GM18519 (cell line): ENCODE measurements around the gene ADGRF3.
"Not testable (repeated sequence)": the region's sequence is repeated elsewhere in the genome, so short reads cannot be mapped to it uniquely, and the experiment has no call there.

Experiments used
- ATAC-seq: cut with Tn5 transposase; IDR thresholded peaks from one replicate; pipeline ENCODE4 v1.9.1; 2021; ENCODE audit warnings: mild to moderate bottlenecking, moderate library complexity; ENCODE audit not compliant: unreplicated experiment, low FRiP score

The ADGRF3 gene

GRCh38 chr2:26324903-26325302 is 21.7 kb downstream of the ADGRF3 start:
- no peak for ATAC-seq

- ATAC-seq: not testable (repeated sequence)
Observed at GRCh38 chr2:26324479-26324878, 22.1 kb downstream of the ADGRF3 start.

- ATAC-seq: no peak
Observed at GRCh38 chr2:26318950-26319349, 27.6 kb downstream of the ADGRF3 start.

DNA sequence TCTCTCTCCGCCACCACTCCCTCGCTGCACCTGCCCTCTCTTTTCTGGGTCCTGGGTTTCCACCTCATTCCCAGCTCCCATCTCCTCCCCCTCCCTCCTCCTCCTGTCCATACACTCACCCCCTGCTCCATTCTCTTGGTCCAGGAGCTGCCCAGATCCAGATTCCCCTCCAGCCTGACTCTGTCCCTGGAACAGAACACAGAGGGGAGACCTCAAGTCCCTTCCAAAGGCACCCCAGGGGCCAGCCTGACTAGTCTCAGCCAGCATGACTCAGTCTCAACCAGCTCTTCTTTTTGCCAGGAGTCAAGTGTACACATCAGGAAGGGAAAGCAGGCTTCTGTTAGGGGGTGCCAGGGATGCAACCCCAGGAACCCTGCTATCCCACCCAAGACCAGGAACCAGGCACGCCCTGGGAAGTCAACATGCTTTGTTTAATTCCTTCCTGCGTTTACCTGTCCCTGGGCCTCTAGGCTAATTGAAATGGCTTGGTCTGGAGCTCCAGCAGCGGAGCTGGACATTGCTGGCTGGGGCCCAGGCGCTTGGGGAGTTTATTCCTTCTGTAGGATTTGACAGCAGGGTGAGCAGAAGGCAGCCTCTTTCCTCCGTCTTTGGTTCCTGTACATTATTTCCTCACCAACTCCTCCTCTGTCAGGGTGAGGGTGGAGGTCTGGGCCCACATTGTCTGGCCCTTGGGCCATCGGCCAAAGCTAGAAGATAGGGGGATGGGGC is 29.0 kb downstream of the ADGRF3 start:
- no peak for ATAC-seq

- ATAC-seq: no peak
Observed at GRCh38 chr2:26316845-26317244, 29.7 kb downstream of the ADGRF3 start.

DNA sequence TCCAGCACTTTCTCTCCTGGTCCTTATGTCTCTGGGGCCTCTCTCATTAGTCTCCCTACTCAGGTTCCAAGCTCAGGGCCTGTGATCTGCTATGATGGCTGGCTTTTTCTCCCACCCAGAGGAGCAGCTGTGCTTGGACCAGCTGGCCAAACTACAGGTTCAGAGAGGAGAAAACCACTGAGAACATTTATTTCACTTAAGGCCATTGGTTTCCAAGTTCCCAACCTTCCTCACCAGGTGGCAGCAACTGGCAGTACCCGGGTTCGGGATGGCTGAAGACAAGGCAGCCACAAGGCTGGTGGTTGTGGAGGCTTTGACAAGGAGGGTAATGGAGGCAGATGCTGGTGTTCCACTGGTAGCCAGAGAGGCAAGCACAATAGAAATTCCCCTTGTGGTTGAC is 30.5 kb downstream of the ADGRF3 start:
- ATAC-seq: no peak

DNA sequence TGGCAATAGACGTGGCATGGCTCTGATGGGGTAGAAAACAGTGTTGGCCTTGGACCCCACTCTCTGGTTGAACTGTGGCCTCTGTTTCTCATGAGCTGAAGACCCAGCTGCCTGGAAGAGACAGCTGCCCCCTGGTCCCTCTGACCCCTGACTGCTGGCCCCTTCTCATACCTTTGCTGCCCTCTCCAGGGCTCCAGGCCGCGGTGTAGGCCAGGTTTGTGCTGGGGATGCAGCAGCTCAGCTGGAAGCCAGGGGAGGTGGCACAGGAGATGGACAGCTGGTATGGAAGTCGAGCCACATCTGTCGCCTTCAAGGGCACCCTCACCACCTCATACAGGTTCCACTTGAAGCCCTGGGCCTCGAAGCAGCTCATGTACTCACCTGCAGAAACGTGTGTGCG is 32.3 kb downstream of the ADGRF3 start:
- ATAC-seq: no peak

DNA sequence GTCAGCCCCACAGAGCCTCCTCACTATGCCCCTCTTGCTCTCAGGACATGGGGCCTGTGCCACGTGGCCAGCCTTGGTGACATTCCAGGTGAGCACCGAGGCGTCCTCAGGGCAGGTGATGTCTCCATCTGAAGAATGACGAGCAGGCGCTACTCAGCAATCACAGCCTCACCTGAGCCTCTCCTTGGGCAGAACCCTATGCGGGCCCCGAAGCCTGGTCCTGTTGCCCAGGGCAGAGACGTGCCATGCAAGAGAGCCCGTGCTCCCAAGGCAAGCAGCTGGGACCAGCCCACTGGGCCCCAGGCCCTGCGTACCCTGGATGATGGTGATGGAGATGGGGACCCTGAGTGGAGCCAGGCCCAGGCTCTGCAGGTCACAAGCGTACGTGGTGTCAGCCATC is 33.1 kb downstream of the ADGRF3 start:
- no peak for ATAC-seq

- no peak for ATAC-seq
Observed at GRCh38 chr2:26312471-26312870, 34.1 kb downstream of the ADGRF3 start.

DNA sequence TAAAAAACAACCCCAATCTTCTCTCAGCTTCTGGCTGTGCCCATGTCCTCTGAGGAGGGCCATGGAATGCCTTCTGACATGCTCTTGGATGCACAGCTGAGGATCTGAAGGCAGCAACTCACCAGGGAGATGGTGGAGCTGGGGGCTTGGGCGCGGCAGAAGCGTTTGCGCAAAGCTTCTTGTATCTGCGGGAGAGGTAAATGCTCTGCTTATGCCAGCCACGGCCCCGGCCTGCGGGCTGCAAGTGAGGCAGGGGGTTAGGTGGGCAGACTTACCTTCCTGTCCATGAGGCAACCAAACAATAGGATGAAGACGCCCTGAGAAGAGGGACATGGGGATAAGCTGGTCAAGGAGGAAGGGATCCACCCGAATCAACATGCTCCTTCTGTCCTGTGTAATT is 36.7 kb downstream of the ADGRF3 start:
- no peak for ATAC-seq

DNA sequence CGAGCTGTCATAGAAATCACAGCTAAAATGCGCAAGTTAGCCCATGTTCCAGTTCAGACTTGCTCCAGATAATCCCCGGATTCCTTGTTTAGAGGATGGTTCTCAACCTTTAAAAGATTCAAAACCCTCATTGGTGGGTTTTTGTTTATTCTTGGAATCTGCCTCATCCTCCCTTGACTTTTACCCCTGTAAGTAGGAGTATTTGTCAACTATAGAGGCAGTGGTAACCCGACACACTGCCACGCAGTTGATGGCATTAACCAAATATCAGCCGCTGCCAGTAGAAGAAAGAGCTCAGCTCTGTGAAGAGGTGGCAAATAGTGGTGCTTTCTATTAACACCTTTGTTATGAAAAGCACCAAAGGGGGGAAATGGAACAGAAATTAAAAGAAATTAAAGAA is 41.0 kb downstream of the ADGRF3 start:
- no peak for ATAC-seq

- not testable (repeated sequence) for ATAC-seq
Observed at GRCh38 chr2:26305094-26305493, 41.5 kb downstream of the ADGRF3 start.

DNA sequence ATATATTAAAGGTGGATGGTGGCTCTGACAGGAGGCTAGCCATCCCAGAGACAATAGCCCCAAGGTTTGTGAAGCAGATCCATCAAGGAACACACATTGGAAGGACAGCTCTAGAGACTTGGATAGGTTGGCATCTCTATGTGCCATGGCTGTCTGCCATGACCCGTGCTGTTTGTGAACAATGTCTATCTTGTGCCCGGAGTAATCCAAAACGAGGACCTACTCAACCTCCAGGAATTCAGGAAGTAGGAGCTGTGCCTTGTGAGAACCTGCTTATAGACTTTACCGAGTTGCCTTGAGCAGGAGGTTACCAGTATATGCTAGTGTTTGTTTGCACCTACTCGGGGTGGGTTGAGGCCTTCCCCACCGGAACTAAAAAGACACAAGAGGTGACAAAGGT is 43.7 kb downstream of the ADGRF3 start:
- no peak for ATAC-seq

DNA sequence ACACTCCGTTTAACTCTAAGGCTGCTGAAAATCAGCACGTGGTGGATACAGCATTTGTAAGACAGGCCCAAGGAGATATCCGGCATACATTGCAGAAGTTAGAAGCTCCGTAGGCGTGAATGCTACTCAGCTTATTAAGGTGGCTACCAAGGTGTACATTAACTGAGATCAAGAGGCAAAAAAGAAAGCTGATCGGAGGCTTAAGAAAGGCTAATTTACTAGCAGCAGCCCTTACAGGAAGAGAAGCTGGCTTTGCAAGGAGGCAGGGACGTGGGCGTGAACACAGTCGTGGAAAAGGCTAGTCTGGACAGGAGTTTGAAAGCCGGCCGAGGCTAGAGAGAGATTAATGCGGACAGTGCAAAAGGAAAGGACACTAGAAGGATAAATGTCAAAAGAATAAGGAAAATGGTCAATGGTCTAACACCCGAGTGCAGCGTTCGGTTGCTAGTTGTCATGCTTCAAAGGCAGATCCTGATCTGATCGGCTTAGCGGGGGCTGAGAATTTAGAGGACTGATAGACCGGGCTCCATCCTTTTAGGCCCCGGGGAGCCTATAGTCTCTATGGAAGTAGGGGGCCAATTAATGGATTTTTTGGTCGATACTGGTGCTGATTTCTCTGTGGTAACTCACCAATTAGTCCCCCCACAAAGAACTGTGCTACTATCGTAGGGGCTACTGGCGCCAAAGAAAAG is 46.2 kb downstream of the ADGRF3 start:
- ATAC-seq: no peak

GRCh38 chr2:26299471-26300101 is 47.0 kb downstream of the ADGRF3 start:
- ATAC-seq: no peak

GRCh38 chr2:26298638-26299393 is 47.8 kb downstream of the ADGRF3 start:
- ATAC-seq: no peak

DNA sequence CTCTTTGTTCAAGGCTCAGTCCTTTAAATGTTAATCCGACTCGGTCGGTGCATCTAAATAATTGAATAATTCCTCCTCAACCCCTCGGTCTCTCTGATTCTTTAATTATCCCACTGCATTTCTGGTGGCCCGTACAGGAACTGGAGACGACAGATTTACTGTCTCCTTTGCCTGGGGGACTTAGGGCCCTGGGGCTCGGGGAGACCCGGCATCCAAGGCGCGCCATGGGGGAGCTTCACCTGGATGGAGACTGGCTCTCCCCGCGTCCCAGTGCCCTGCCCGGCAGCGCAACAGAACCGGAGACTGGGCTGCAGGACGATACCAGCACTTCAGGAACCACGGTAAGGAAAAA is 48.3 kb downstream of the ADGRF3 start:
- ATAC-seq: no peak

GRCh38 chr2:26297061-26297460 is 49.5 kb downstream of the ADGRF3 start:
- ATAC-seq: no peak

DNA sequence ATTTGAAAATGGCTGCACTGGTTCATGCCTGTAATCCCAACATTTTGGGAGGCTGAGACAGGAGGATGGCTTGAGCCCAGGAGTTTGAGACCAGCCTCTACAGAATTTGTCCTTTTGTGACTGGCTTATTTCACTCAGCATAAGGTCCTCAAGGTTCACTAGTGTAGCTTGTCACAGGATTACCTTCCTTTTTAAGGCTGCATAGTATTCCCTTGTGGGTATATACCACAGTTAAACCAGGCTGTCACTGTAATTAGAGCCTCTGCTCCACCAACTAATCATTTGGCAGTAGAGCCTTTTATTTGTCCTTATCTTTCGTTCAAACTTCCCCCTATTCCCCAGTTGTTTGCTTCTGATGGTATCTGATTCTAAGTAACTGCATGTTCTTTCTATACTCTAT is 51.1 kb downstream of the ADGRF3 start:
- no peak for ATAC-seq

DNA sequence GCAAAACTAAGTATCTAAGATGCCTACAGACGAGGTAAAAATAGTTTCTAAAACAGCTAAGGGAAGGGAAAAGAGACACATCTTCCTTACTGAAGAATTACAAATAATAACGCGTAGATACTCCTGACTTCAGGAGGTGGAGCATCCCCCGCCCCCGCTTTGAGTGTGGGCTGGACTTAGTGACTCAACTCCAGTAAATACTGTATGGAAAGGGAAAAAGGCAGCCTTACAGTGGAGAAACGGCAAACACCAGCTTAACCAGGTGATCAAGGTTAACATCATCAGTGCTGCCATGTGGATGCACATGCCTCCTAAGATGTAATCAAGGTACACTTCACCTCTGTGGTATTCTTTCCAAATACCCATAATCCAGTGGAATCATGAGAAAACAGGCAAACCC is 53.9 kb downstream of the ADGRF3 start:
- no peak for ATAC-seq

- ATAC-seq: no peak
Observed at GRCh38 chr2:26290001-26290400, 56.6 kb downstream of the ADGRF3 start.
